Neural cell (in vitro differentiated cells): ENCODE data around the gene DEPDC1. TPM values are rescaled to one million over a fixed set of nuclear protein-coding genes. Genes with fewer than 3 reads are reported as not detected.

Experiments used
- H2AFZ ChIP-seq: fragments of 200-600, 300-800 bp; sonication (generic), shearing (Covaris generic); 2 replicates; pipeline ENCODE4 v1.6.0; 2014; ENCODE audit warnings: low read depth, mild to moderate bottlenecking, antibody characterized with exemption, low read length, moderate library complexity
- H3F3A ChIP-seq: fragments of 200-600 bp; shearing (Covaris generic); 2 replicates; pipeline ENCODE4 v1.6.1; 2016; ENCODE audit warnings: mild to moderate bottlenecking, moderate library complexity, mixed read lengths, antibody characterized with exemption, low read length; ENCODE audit not compliant: insufficient read depth, poor library complexity, severe bottlenecking
- H3K27ac ChIP-seq: fragments of 200-600, 300-800 bp; sonication (generic), shearing (Covaris generic); 2 replicates; pipeline ENCODE4 v1.5.1; 2014; ENCODE audit warnings: mild to moderate bottlenecking, low read length, moderate library complexity
- H3K27me3 ChIP-seq: fragments of 300-800, 200-600 bp; sonication (generic), shearing (Covaris generic); 2 replicates; pipeline ENCODE4 v1.6.0; 2014; ENCODE audit warnings: mild to moderate bottlenecking, low read depth, low read length, moderate library complexity; ENCODE audit not compliant: insufficient read depth
- H3K36me3 ChIP-seq: fragments of 300-800, 200-600 bp; sonication (generic), shearing (Covaris generic); 2 replicates; pipeline ENCODE4 v1.5.1; 2014; ENCODE audit warnings: mild to moderate bottlenecking, antibody characterized with exemption, low read length, moderate library complexity; ENCODE audit not compliant: insufficient read depth
- H3K4me2 ChIP-seq: fragments of 300-800, 200-600 bp; sonication (generic), shearing (Covaris generic); 2 replicates; pipeline ENCODE4 v1.6.0; 2014; ENCODE audit warnings: mild to moderate bottlenecking, low read length
- H3K4me3 ChIP-seq: fragments of 300-800, 200-600 bp; sonication (generic), shearing (Covaris generic); 2 replicates; pipeline ENCODE4 v1.5.1; 2014; ENCODE audit warnings: mild to moderate bottlenecking, low read length, moderate library complexity
- H3K79me2 ChIP-seq: fragments of 200-600 bp; shearing (Covaris generic); replicated peaks from 2 replicates; pipeline ENCODE4 v1.6.0; 2014; ENCODE audit warnings: mild to moderate bottlenecking, low read length, moderate library complexity; ENCODE audit not compliant: insufficient read depth
- H3K9ac ChIP-seq: fragments of 300-800, 200-600 bp; sonication (generic), shearing (Covaris generic); 2 replicates; pipeline ENCODE4 v1.6.1; 2016; ENCODE audit warnings: mild to moderate bottlenecking, low read length, mixed read lengths
- H3K9me2 ChIP-seq: fragments of 200-600 bp; shearing (Covaris generic); 2 replicates; pipeline ENCODE4 v1.6.1; 2016; ENCODE audit warnings: mild to moderate bottlenecking, low read length, mixed read lengths; ENCODE audit not compliant: insufficient read depth
- H3K9me3 ChIP-seq: fragments of 200-600, 300-800 bp; sonication (generic), shearing (Covaris generic); 2 replicates; pipeline ENCODE4 v1.6.1; 2016; ENCODE audit warnings: mild to moderate bottlenecking, mixed run types, low read length, moderate library complexity, mixed read lengths
- H4K20me1 ChIP-seq: fragments of 200-600 bp; shearing (Covaris generic); 2 replicates; pipeline ENCODE4 v1.6.1; 2016; ENCODE audit warnings: mild to moderate bottlenecking, mixed run types; ENCODE audit not compliant: insufficient read depth
- EP300 ChIP-seq: fragments of 450-650 bp; conservative IDR thresholded peaks from 2 replicates; pipeline ENCODE4 v1.6.1; 2014; ENCODE audit warnings: antibody characterized with exemption, mild to moderate bottlenecking, moderate library complexity; ENCODE audit not compliant: poor library complexity, severe bottlenecking
- EZH2 ChIP-seq: fragments of 200-600, 300-800 bp; shearing (Covaris generic), sonication (generic); IDR thresholded peaks from 2 replicates; pipeline ENCODE4 v1.6.1; 2014; ENCODE audit warnings: antibody characterized with exemption, low read length, borderline replicate concordance, mild to moderate bottlenecking; ENCODE audit not compliant: insufficient read depth, poor library complexity, severe bottlenecking
- MXI1 ChIP-seq: fragments of 450-650 bp; conservative IDR thresholded peaks from 2 replicates; pipeline ENCODE4 v1.6.1; 2014; ENCODE audit warnings: antibody characterized with exemption, mild to moderate bottlenecking; ENCODE audit not compliant: poor library complexity, severe bottlenecking
- POLR2AphosphoS5 ChIP-seq: IDR thresholded peaks from 2 replicates; pipeline ENCODE4 v1.6.1; 2012
- RAD21 ChIP-seq: fragments of 450-650 bp; conservative IDR thresholded peaks from 2 replicates; pipeline ENCODE4 v1.6.1; 2014; ENCODE audit warnings: antibody characterized with exemption, mild to moderate bottlenecking, moderate library complexity
- SMC3 ChIP-seq: fragments of 450-650 bp; conservative IDR thresholded peaks from 2 replicates; pipeline ENCODE4 v1.6.1; 2014; ENCODE audit warnings: antibody characterized with exemption, mild to moderate bottlenecking, moderate library complexity; ENCODE audit not compliant: poor library complexity
- TAF1 ChIP-seq: IDR thresholded peaks from 2 replicates; pipeline ENCODE4 v1.6.1; 2012; ENCODE audit warnings: low read depth
- polyA plus RNA-seq: library from polyadenylated mRNA; depleted of rRNA; stranded (reverse); fragments of >200 nt; gene quantifications from 2 replicates; pipeline ENCODE4 v1.2.3, GENCODE V29; 2014
- TF ChIP-seq, protein P1 (sequence below): IDR thresholded peaks from 2 replicates; pipeline ENCODE4 v1.6.1; 2012; ENCODE audit warnings: borderline replicate concordance
- TF ChIP-seq, protein P2 (sequence below): fragments of 450-650 bp; IDR thresholded peaks from 2 replicates; pipeline ENCODE4 v1.5.1; 2014; ENCODE audit warnings: antibody characterized with exemption, mild to moderate bottlenecking, moderate library complexity; ENCODE audit not compliant: poor library complexity, severe bottlenecking

Gene DEPDC1
- polyA plus RNA-seq, 1 donor from 2014 or later, result 0.84 TPM

DNA sequence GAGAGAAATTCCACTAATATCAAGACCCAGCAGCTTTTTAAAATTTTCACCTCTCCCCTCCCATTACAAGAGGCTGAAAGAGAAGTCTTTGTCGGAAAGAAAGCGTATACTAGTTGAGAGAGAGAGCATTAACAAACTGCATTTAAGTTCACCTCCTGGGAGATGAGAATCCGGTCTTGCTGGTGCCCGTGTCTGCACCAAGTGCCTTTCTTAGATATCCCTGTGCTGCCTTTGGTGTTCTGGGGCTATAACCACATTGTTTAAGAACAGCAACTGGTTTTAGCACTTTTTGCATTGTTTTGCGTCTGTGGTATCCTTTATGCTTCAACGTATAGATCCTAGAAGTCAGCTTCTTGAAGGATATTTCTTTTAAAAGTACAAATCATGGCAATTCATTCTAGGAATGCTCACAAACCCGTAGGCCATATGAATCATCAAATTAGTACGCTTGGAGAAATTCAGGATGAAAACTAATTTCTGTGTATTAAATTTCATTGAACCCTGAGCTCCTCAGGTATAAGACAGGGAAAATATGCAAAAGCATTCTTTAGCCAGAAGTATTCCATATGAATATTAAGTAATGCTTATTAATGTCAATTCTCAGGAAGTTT, 43.7 kb downstream of the DEPDC1 start:
- Histone ChIP-seq H3K9ac (no peak overlapping the region), H3K27ac (no peak overlapping the region), H3K36me3 (no peaks in the 10 kb centered on the region), H3K79me2 (no peaks in the 10 kb centered on the region), H3K4me3 (no peak overlapping the region), H3K4me2 (no peak overlapping the region), H3F3A (no peaks in the 10 kb centered on the region), H3K9me3 (no peaks in the 10 kb centered on the region), H3K9me2 (no peaks in the 10 kb centered on the region), H2AFZ (no peak overlapping the region), H3K27me3 (no peaks in the 10 kb centered on the region), H4K20me1 (no peaks in the 10 kb centered on the region)
- TF ChIP-seq, protein P1, sequence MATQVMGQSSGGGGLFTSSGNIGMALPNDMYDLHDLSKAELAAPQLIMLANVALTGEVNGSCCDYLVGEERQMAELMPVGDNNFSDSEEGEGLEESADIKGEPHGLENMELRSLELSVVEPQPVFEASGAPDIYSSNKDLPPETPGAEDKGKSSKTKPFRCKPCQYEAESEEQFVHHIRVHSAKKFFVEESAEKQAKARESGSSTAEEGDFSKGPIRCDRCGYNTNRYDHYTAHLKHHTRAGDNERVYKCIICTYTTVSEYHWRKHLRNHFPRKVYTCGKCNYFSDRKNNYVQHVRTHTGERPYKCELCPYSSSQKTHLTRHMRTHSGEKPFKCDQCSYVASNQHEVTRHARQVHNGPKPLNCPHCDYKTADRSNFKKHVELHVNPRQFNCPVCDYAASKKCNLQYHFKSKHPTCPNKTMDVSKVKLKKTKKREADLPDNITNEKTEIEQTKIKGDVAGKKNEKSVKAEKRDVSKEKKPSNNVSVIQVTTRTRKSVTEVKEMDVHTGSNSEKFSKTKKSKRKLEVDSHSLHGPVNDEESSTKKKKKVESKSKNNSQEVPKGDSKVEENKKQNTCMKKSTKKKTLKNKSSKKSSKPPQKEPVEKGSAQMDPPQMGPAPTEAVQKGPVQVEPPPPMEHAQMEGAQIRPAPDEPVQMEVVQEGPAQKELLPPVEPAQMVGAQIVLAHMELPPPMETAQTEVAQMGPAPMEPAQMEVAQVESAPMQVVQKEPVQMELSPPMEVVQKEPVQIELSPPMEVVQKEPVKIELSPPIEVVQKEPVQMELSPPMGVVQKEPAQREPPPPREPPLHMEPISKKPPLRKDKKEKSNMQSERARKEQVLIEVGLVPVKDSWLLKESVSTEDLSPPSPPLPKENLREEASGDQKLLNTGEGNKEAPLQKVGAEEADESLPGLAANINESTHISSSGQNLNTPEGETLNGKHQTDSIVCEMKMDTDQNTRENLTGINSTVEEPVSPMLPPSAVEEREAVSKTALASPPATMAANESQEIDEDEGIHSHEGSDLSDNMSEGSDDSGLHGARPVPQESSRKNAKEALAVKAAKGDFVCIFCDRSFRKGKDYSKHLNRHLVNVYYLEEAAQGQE, result no peak
- no peak for TF ChIP-seq POLR2AphosphoS5
- no peak for TF ChIP-seq TAF1
- no peak for TF ChIP-seq EZH2

DNA sequence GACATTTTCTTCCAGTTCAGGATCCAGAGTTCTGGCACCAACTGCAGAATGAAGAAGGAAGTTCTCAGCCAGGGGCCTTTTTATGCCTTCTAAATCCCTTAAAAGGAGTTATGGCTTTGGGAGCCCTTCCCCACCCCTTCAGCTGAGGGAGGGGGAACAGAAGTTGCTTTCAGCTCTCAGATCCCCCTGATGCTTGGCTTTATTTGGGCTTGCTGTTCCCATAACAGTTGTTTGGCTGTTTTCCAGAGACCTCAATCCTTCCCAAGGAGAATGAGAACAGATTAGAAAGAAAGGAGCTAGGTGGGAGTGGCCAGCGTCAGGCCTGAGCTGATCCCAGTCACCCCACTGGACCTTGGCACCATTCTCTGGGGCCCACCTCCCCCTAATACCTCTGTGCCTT, 47.0 kb downstream of the DEPDC1 start, which contains the start of gene RPE65:
TSS of gene RPE65 (minus strand) at position 54 of the 400 bp plus-strand sequence. CDS start at position 5, 49 bp downstream.
- Histone ChIP-seq H3K4me3 (no peak within 1 kb of the TSS), H3K27me3 (no peaks in the 10 kb centered on the region), H3K9me2 (no peaks in the 10 kb centered on the region), H3K27ac (no peak within 1 kb of the TSS), H3K9me3 (no peaks in the 10 kb centered on the region), H3K36me3 (no peaks in the 10 kb centered on the region), H3K4me2 (no peak within 1 kb of the TSS), H2AFZ (no peak within 1 kb of the TSS), H4K20me1 (no peaks in the 10 kb centered on the region), H3K79me2 (no peaks in the 10 kb centered on the region), H3K9ac (no peak within 1 kb of the TSS), H3F3A (no peaks in the 10 kb centered on the region)
- TF ChIP-seq SMC3 (no peak), MXI1 (no peak), EP300 (no peak), POLR2AphosphoS5 (no peak), EZH2 (no peak), RAD21 (no peak), TAF1 (no peak)
- TF ChIP-seq, protein P1, result no peak
- TF ChIP-seq, protein P2, sequence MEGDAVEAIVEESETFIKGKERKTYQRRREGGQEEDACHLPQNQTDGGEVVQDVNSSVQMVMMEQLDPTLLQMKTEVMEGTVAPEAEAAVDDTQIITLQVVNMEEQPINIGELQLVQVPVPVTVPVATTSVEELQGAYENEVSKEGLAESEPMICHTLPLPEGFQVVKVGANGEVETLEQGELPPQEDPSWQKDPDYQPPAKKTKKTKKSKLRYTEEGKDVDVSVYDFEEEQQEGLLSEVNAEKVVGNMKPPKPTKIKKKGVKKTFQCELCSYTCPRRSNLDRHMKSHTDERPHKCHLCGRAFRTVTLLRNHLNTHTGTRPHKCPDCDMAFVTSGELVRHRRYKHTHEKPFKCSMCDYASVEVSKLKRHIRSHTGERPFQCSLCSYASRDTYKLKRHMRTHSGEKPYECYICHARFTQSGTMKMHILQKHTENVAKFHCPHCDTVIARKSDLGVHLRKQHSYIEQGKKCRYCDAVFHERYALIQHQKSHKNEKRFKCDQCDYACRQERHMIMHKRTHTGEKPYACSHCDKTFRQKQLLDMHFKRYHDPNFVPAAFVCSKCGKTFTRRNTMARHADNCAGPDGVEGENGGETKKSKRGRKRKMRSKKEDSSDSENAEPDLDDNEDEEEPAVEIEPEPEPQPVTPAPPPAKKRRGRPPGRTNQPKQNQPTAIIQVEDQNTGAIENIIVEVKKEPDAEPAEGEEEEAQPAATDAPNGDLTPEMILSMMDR, result no peak
